Endothelial cell of umbilical vein (primary cell): ENCODE results near the gene AP2B1. TPM values are rescaled to one million over a fixed set of nuclear protein-coding genes. Genes with fewer than 3 reads are reported as not detected.

ENCODE experiments used
- BruUV-seq: library from RNA; stranded (reverse); fragments of 400-500 nt; replicated peaks from 2 replicates; lab custom pipeline; 2021; lab: Mats Ljungman, UMichigan
- CTCF ChIA-PET: fragments of 300-600, 350-600 bp; sonication (Branson Sonifier 250); formaldehyde crosslinking; loops from one replicate; lab custom pipeline; 2021; ENCODE audit warnings: antibody characterized with exemption, inconsistent platforms; lab: Charles Lee
- POLR2A ChIA-PET: fragments of 300-600, 350-600 bp; sonication (Branson Sonifier 250); formaldehyde crosslinking; loops from one replicate; lab custom pipeline; 2021; ENCODE audit warnings: antibody characterized with exemption, inconsistent platforms; lab: Charles Lee
- DNase-seq: peaks from one replicate; pipeline ENCODE4 v3.0.0-alpha.2; 2011; ENCODE audit warnings: low read depth, low spot score
- FAIRE-seq: peaks from 2 replicates; lab custom pipeline; 2011; peaks lifted over from hg19 to GRCh38; lab: Jason Lieb, UNC
- H2AFZ ChIP-seq: 2 replicates; pipeline ENCODE4 v1.6.0; 2012; ENCODE audit warnings: low read depth, low read length, control low read depth, inconsistent platforms
- H3K27ac ChIP-seq: 2 replicates; pipeline ENCODE4 v1.5.1; 2011; ENCODE audit warnings: low read depth, mild to moderate bottlenecking, control low read depth, low read length, moderate library complexity; ENCODE audit not compliant: insufficient read depth
- H3K27me3 ChIP-seq, 2 experiments: 2 replicates each; pipeline versions ENCODE4 v1.6.0 to v1.6.1; 2011; ENCODE audit warnings: low read length in 2 of 2, mixed read lengths in 1 of 2; ENCODE audit not compliant: control insufficient read depth in 2 of 2, insufficient read depth in 2 of 2
- H3K36me3 ChIP-seq, 2 experiments: 2 replicates in 1 of 2; 3 replicates in 1 of 2; pipeline ENCODE4 v1.5.1; 2011; ENCODE audit warnings: low read length in 2 of 2, mild to moderate bottlenecking in 1 of 2, moderate library complexity in 1 of 2; ENCODE audit not compliant: control insufficient read depth in 2 of 2, insufficient read depth in 2 of 2; ENCODE audit errors: extremely low read depth in 1 of 2
- H3K4me1 ChIP-seq: 3 replicates; pipeline ENCODE4 v1.5.1; 2011; ENCODE audit warnings: mild to moderate bottlenecking, low read length; ENCODE audit not compliant: control insufficient read depth, insufficient read depth; ENCODE audit errors: extremely low read depth
- H3K4me2 ChIP-seq: 2 replicates; pipeline ENCODE4 v1.6.1; 2011; ENCODE audit warnings: low read length, control low read depth, mixed read lengths; ENCODE audit not compliant: insufficient read depth
- H3K4me3 ChIP-seq, 3 experiments: fragments of 200-600 bp in 1 of 3; sonication (generic), shearing (Covaris generic) in 1 of 3; replicated peaks in 1 of 3; 2 replicates each; pipeline ENCODE4 v1.5.1; 2011 to 2016; ENCODE audit warnings: control low read depth in 3 of 3, low read length in 3 of 3, mild to moderate bottlenecking in 2 of 3, inconsistent platforms in 1 of 3, low read depth in 1 of 3, moderate library complexity in 1 of 3; ENCODE audit not compliant: insufficient read depth in 1 of 3
- H3K79me2 ChIP-seq: 2 replicates; pipeline ENCODE4 v1.6.0; 2012; ENCODE audit warnings: low read length, inconsistent platforms; ENCODE audit not compliant: control insufficient read depth, insufficient read depth
- H3K9ac ChIP-seq: replicated peaks from 2 replicates; pipeline ENCODE3; 2011; ENCODE audit warnings: low read length, control low read depth; ENCODE audit not compliant: insufficient read depth; ENCODE audit errors: extremely low read depth
- H3K9me1 ChIP-seq: replicated peaks from 3 replicates; pipeline ENCODE4 v1.6.0; 2011; ENCODE audit warnings: mild to moderate bottlenecking, low read length; ENCODE audit not compliant: control insufficient read depth, insufficient read depth; ENCODE audit errors: extremely low read depth
- H3K9me3 ChIP-seq: replicated peaks from 2 replicates; pipeline ENCODE4 v1.5.1; 2012; ENCODE audit warnings: low read length, inconsistent platforms; ENCODE audit not compliant: control insufficient read depth, insufficient read depth
- H4K20me1 ChIP-seq: replicated peaks from 2 replicates; pipeline ENCODE3; 2011; ENCODE audit warnings: mild to moderate bottlenecking, low read length; ENCODE audit not compliant: control insufficient read depth, insufficient read depth; ENCODE audit errors: extremely low read depth
- CTCF ChIP-seq, 2 donors: IDR thresholded peaks; 1 replicate in 1 of 2; 2 replicates in 1 of 2; pipeline ENCODE4 v1.5.1; 2011; ENCODE audit warnings: low read length in 2 of 2, mild to moderate bottlenecking in 2 of 2, moderate library complexity in 2 of 2, control low read depth in 1 of 2, inconsistent platforms in 1 of 2, low read depth in 1 of 2; ENCODE audit not compliant: insufficient read depth in 1 of 2; ENCODE audit errors: extremely low read depth in 1 of 2
- EZH2 ChIP-seq: IDR thresholded peaks from 2 replicates; pipeline ENCODE4 v1.6.1; 2012; ENCODE audit warnings: borderline replicate concordance, low read depth, mild to moderate bottlenecking, moderate library complexity, low read length, inconsistent platforms; ENCODE audit not compliant: severe bottlenecking
- FOS ChIP-seq: IDR thresholded peaks from 2 replicates; pipeline ENCODE4 v1.6.1; 2011; ENCODE audit warnings: mild to moderate bottlenecking, low read length, moderate library complexity, borderline replicate concordance; ENCODE audit not compliant: insufficient read depth
- GATA2 ChIP-seq: IDR thresholded peaks from 2 replicates; pipeline ENCODE4 v1.7.0; 2011; ENCODE audit warnings: low read depth, mild to moderate bottlenecking, moderate library complexity, mixed read lengths, low read length; ENCODE audit not compliant: insufficient read length, insufficient read depth
- JUN ChIP-seq: IDR thresholded peaks from 2 replicates; pipeline ENCODE4 v1.6.1; 2011; ENCODE audit warnings: borderline replicate concordance, low read depth; ENCODE audit not compliant: insufficient read length, insufficient read depth
- MAX ChIP-seq: IDR thresholded peaks from 2 replicates; pipeline ENCODE4 v1.6.1; 2011; ENCODE audit not compliant: insufficient read depth, insufficient read length
- MYC ChIP-seq: IDR thresholded peaks from one replicate; pipeline ENCODE4 v1.6.1; 2011; ENCODE audit warnings: mild to moderate bottlenecking, low read depth, low read length
- POLR2A ChIP-seq: IDR thresholded peaks from 2 replicates; pipeline ENCODE4 v1.6.1; 2012; ENCODE audit warnings: low read depth, mild to moderate bottlenecking, control low read depth, low read length
- POLR2AphosphoS5 ChIP-seq: IDR thresholded peaks from 2 replicates; pipeline ENCODE4 v1.6.1; 2012; ENCODE audit warnings: low read depth, mild to moderate bottlenecking, control low read depth, low read length, moderate library complexity; ENCODE audit not compliant: insufficient read depth
- dilution Hi-C: fragments of 300-500 bp; cut with MboI; formaldehyde crosslinking; loops from one replicate; pipeline ENCODE4 v1.15.0; 2019; ENCODE audit warnings: low sequenced_read_pairs; ENCODE audit not compliant: extremely low pct_ligation_motif_present
- intact Hi-C: fragments of 100-400 bp; cut with micrococcal nuclease; formaldehyde crosslinking; loops from one replicate; pipeline ENCODE4 v1.10.0; 2022
- polyA plus RNA-seq, 4 experiments: library from polyadenylated mRNA; depleted of rRNA in 3 of 4; stranded (reverse) in 3 of 4; unstranded in 1 of 4; fragments of >200 nt; gene quantifications; 2 replicates each; pipeline versions ENCODE4 v1.2.1 to v1.2.3, GENCODE V29; 2011 to 2012; ENCODE audit warnings: missing spikeins in 1 of 4
- total RNA-seq: library from RNA; stranded (reverse); gene quantifications from 2 replicates; pipeline ENCODE4 v1.2.3, GENCODE V29; 2021

Gene AP2B1
- total and polyA plus RNA-seq, 2 donors (not counting 3 experiments of a cell fraction or from before 2014, with no cell fraction given), result 106 to 198 TPM

DNA sequence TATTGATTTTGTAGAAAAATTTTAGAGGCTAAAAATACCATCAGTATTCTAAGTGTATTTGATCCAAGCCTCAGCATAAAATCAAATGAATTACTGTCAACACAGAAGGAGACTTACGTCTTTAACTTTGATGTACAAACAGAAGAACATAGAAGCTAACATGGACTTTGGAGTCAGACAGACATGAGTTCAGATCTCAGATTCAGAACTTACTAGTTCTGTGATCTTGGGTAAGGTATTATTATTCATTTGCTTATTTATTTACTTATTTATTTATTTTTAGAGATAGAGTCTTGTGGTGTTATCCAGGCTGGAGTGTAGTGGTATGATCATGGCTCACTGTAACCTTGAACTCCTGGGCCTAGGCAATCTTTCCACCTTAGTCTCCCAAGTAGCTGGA is 45.7 kb upstream of the AP2B1 start:
- POLR2A ChIA-PET, result no interaction called here
- H3K27me3 ChIP-seq, result no peaks in the 10 kb centered on the region
- H4K20me1 ChIP-seq, result no peaks in the 10 kb centered on the region
- H3K9me1 ChIP-seq, result peaks cover 2% of the 10 kb centered on the region
- TF ChIP-seq POLR2AphosphoS5 (no peak), POLR2A (no peak), MAX (no peak), EZH2 (no peak), MYC (no peak), GATA2 (no peak), FOS (no peak), JUN (no peak), CTCF (IDR thresholded peaks at IDR 0.05; ENCODE audit: extremely low read depth in 1 of 2, insufficient read depth in 1 of 2, low read depth in 1 of 2, low read length in 2 of 2) (no peak)
- H2AFZ ChIP-seq, result peak overlapping the region; percentile 48
- H3K27ac ChIP-seq, result peak overlapping the region; percentile 52
- dilution Hi-C loops (loop anchor here (25.0 kb wide), 1 partner anchor 229 kb away; no protein-coding TSS in a partner anchor), intact Hi-C loops (loop anchor here (1.0 to 10.0 kb wide), 5 partner anchors 37 to 1127 kb away; partner anchors contain the start of genes LIG3, PEX12 and SLFN5)
- DNase-seq, result no peak
- no peaks in the 10 kb centered on the region for H3K36me3 ChIP-seq
- H3K4me1 ChIP-seq, result peaks cover 44% of the 10 kb centered on the region
- H3K4me3 ChIP-seq, result peak overlapping the region in 2 of 3 experiments; percentile 1 to 38
- BruUV-seq, result TSS peak; percentile 81
- no peak for FAIRE-seq
- peak overlapping the region; percentile 67 for H3K9ac ChIP-seq
- CTCF ChIA-PET, result interaction anchor here (1.2 to 3.5 kb wide), 3 partner anchors 37 to 284 kb away, joined by 3 to 10 read pairs (median 3); partner anchors contain the start of gene PEX12
- H3K9me3 ChIP-seq, result no peaks in the 10 kb centered on the region
- peak overlapping the region; percentile 77 for H3K4me2 ChIP-seq
- H3K79me2 ChIP-seq, result no peaks in the 10 kb centered on the region
